Neuron (in vitro differentiated cells): ENCODE measurements around the gene PI4K2B.
"Not testable (repeated sequence)": the region's sequence is repeated elsewhere in the genome, so short reads cannot be mapped to it uniquely, and the experiment has no call there.

Source experiments
- H2AFZ ChIP-seq: one replicate; pipeline ENCODE4 v1.6.1; 2013; ENCODE audit warnings: low read depth, mild to moderate bottlenecking, inconsistent platforms, low read length, moderate library complexity
- H3K27me3 ChIP-seq: one replicate; pipeline ENCODE4 v1.6.1; 2013; ENCODE audit warnings: low read length; ENCODE audit not compliant: insufficient read depth
- H3K36me3 ChIP-seq: one replicate; pipeline ENCODE4 v1.6.1; 2013; ENCODE audit warnings: low read length; ENCODE audit not compliant: insufficient read depth
- H3K4me1 ChIP-seq: one replicate; pipeline ENCODE4 v1.6.1; 2013; ENCODE audit warnings: low read length; ENCODE audit not compliant: insufficient read depth
- H3K4me3 ChIP-seq: 2 replicates; pipeline ENCODE4 v1.5.1; 2013; ENCODE audit warnings: mild to moderate bottlenecking, low read length, moderate library complexity
- H3K9me3 ChIP-seq: one replicate; pipeline ENCODE4 v1.6.1; 2013; ENCODE audit warnings: low read length

PI4K2B gene

GRCh38 chr4:25320336-25320735, 86.5 kb downstream of the PI4K2B start:
- Histone ChIP-seq H2AFZ (no peak overlapping the region), H3K36me3 (peaks cover 13% of the 10 kb centered on the region)

GRCh38 chr4:25320773-25321172, 86.9 kb downstream of the PI4K2B start:
- Histone ChIP-seq H3K4me3 (no peak overlapping the region), H2AFZ (no peak overlapping the region), H3K9me3 (no peaks in the 10 kb centered on the region), H3K27me3 (no peaks in the 10 kb centered on the region), H3K4me1 (no peaks in the 10 kb centered on the region), H3K36me3 (peaks cover 9% of the 10 kb centered on the region)

More at GRCh38 chr4:25320336-25320735, 86.5 kb downstream of the PI4K2B start:
- Histone ChIP-seq H3K4me1 (no peaks in the 10 kb centered on the region), H3K27me3 (no peaks in the 10 kb centered on the region), H3K4me3 (no peak overlapping the region), H3K9me3 (no peaks in the 10 kb centered on the region)

- H3K36me3 ChIP-seq = peaks cover 3% of the 10 kb centered on the region
- no peaks in the 10 kb centered on the region for H3K4me1 ChIP-seq
- H3K9me3 ChIP-seq = no peaks in the 10 kb centered on the region
- H3K27me3 ChIP-seq = no peaks in the 10 kb centered on the region
- no peak overlapping the region for H2AFZ ChIP-seq
- H3K4me3 ChIP-seq = no peak overlapping the region
Measured at GRCh38 chr4:25321703-25322102, 87.9 kb downstream of the PI4K2B start.

- H3K4me3 ChIP-seq, H2AFZ ChIP-seq, H3K4me1 ChIP-seq, H3K27me3 ChIP-seq, H3K9me3 ChIP-seq, H3K36me3 ChIP-seq: not testable (repeated sequence)
Measured at GRCh38 chr4:25328463-25328862, 94.6 kb downstream of the PI4K2B start.
